Activated T-helper 1 cell treated with Interleukin-2 at 50 U/mL for 16 hours (primary cell): ENCODE data around the gene ITSN1.
"Not testable (repeated sequence)": the region's sequence is repeated elsewhere in the genome, so short reads cannot be mapped to it uniquely, and the experiment has no call there.

Source experiments
- DNase-seq: peaks from one replicate; pipeline ENCODE4 v3.0.0-alpha.2; 2020; ENCODE audit warnings: low read depth

The ITSN1 gene

GRCh38 chr21:33771976-33772375, 129.7 kb downstream of the ITSN1 start:
- no peak for DNase-seq

- DNase-seq = no peak
Measured at GRCh38 chr21:33774551-33774950, 132.2 kb downstream of the ITSN1 start.

GRCh38 chr21:33775100-33775828, 133.0 kb downstream of the ITSN1 start:
- no peak for DNase-seq

- DNase-seq = no peak
Measured at GRCh38 chr21:33780631-33781030, 138.3 kb downstream of the ITSN1 start.

- DNase-seq = no peak
Measured at GRCh38 chr21:33781121-33781520, 138.8 kb downstream of the ITSN1 start.

- DNase-seq = no peak
Measured at GRCh38 chr21:33783187-33783979, 141.1 kb downstream of the ITSN1 start.

GRCh38 chr21:33787431-33787830, 145.1 kb downstream of the ITSN1 start:
- DNase-seq = no peak

GRCh38 chr21:33788438-33788837, 146.1 kb downstream of the ITSN1 start:
- not testable (repeated sequence) for DNase-seq

GRCh38 chr21:33789697-33790096, 147.4 kb downstream of the ITSN1 start:
- no peak for DNase-seq

- DNase-seq = no peak
Measured at GRCh38 chr21:33791073-33791472, 148.8 kb downstream of the ITSN1 start.

- no peak for DNase-seq
Measured at GRCh38 chr21:33794596-33794995, 152.3 kb downstream of the ITSN1 start.

- no peak for DNase-seq
Measured at GRCh38 chr21:33797565-33797964, 155.3 kb downstream of the ITSN1 start.

GRCh38 chr21:33799378-33800090, 157.2 kb downstream of the ITSN1 start:
- DNase-seq = no peak

- no peak for DNase-seq
Measured at GRCh38 chr21:33800753-33801423, 158.6 kb downstream of the ITSN1 start.

GRCh38 chr21:33801424-33802405, 159.4 kb downstream of the ITSN1 start:
- DNase-seq = no peak

- no peak for DNase-seq
Measured at GRCh38 chr21:33802481-33802880, 160.2 kb downstream of the ITSN1 start.

- DNase-seq = no peak
Measured at GRCh38 chr21:33808715-33809367, 166.5 kb downstream of the ITSN1 start.

GRCh38 chr21:33810766-33811165, 168.5 kb downstream of the ITSN1 start:
- DNase-seq = no peak

GRCh38 chr21:33811167-33812010, 169.1 kb downstream of the ITSN1 start:
- DNase-seq = no peak
